ENCODE results near the gene CTIF. TPM values are rescaled to one million over a fixed set of nuclear protein-coding genes. Genes with fewer than 3 reads are reported as not detected.

The CTIF gene
- total RNA-seq, 4 donors from 2014 or later: 14.1 to 78.2 (median 18.4) TPM

DNA sequence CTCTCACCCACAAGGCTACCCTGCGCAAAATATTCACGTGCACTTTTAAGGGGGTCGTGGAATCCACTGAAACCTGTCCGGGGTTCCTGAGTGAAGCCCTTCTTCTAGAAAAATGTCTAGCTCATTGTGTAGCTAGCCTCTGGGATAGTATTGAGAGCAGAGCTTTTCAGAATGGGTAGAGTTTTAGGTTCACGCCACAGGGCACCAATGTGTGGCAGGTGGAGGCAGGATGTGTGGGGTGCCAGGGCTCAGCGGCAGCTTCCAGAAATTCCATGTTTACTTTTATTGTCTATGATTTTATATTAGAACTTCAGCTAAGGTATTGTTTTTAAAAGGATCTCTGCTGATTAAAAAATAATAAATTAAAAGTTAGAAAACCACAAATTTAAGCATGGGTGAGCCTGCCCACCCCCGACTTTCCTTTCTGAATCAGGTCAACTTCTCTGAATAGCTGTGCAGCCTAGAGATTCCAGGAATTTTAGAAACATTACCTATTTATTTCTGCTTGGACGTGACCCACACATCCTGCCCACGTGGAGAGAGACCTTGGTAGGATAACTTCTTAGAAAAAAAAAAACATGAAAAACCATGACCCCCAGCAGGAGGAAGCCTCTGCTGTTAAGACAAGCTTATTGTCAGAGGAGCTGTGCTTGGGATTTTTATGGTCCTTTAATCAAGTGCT is 163.7 kb downstream of the CTIF start:
- WGBS, 2 donors (ENCODE audit: low coverage in 1 of 2): 78 to 87% methylated on average over 5 to 9 of the region's 9 CpGs
- intact Hi-C loops (cut with DNase I; ENCODE audit: low total_unique reads) (no loop called here), in situ Hi-C loops (cut with MboI; ENCODE audit: low pct_ligation_motif_present in 1 of 4, low pct_unique_long_range_greater_than_20kb in 1 of 4, low sequenced_read_pairs in 3 of 4) (no loop called here)
- H3K27ac ChIP-seq: no peak overlapping the region
- H3K36me3 ChIP-seq: no peaks in the 10 kb centered on the region
- no peak overlapping the region for H3K4me3 ChIP-seq
- H3K9me3 ChIP-seq: no peaks in the 10 kb centered on the region
- DNase-seq: no peak
- H3K4me1 ChIP-seq: no peaks in the 10 kb centered on the region
- H3K27me3 ChIP-seq: no peaks in the 10 kb centered on the region
- TF ChIP-seq POLR2A (IDR thresholded peaks at IDR 0.05) (no peak), EP300 (IDR thresholded peaks at IDR 0.05; ENCODE audit: low read depth) (no peak), POLR2AphosphoS5 (IDR thresholded peaks at IDR 0.05) (no peak)
- TF ChIP-seq, protein P1, sequence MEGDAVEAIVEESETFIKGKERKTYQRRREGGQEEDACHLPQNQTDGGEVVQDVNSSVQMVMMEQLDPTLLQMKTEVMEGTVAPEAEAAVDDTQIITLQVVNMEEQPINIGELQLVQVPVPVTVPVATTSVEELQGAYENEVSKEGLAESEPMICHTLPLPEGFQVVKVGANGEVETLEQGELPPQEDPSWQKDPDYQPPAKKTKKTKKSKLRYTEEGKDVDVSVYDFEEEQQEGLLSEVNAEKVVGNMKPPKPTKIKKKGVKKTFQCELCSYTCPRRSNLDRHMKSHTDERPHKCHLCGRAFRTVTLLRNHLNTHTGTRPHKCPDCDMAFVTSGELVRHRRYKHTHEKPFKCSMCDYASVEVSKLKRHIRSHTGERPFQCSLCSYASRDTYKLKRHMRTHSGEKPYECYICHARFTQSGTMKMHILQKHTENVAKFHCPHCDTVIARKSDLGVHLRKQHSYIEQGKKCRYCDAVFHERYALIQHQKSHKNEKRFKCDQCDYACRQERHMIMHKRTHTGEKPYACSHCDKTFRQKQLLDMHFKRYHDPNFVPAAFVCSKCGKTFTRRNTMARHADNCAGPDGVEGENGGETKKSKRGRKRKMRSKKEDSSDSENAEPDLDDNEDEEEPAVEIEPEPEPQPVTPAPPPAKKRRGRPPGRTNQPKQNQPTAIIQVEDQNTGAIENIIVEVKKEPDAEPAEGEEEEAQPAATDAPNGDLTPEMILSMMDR (IDR thresholded peaks at IDR 0.05): no peak

DNA sequence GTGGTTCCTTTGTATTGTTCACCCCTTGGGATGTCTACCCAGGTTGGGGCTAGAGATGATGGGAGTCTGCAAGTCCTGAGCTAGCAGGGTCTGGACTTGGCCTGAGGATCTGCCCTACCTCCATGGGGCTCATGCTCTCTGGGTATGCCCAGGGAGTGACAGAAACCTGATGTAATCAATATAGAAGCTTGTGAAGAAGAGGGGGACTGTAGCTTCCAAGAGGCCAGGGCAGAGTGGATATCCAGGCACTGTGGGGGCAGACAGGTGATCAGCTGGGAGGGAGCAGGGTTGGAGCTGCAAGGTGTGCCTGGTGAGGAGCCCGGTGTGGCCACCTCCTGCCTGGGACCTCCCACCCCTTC is 164.2 kb downstream of the CTIF start:
- in situ Hi-C loops (cut with MboI; ENCODE audit: low pct_ligation_motif_present in 1 of 4, low pct_unique_long_range_greater_than_20kb in 1 of 4, low sequenced_read_pairs in 3 of 4): no loop called here
- Histone ChIP-seq H3K27me3 (no peaks in the 10 kb centered on the region), H3K4me3 (no peak overlapping the region), H3K9me3 (no peaks in the 10 kb centered on the region), H3K4me1 (no peaks in the 10 kb centered on the region), H3K36me3 (no peaks in the 10 kb centered on the region), H3K27ac (no peak overlapping the region)
- TF ChIP-seq, protein P1 (IDR thresholded peaks at IDR 0.05): no peak
- TF ChIP-seq POLR2A (IDR thresholded peaks at IDR 0.05) (no peak), EP300 (IDR thresholded peaks at IDR 0.05; ENCODE audit: low read depth) (no peak), POLR2AphosphoS5 (IDR thresholded peaks at IDR 0.05) (no peak)
- 91% methylated on average over 1 of the region's 1 CpG; no CpG with 5 or more reads in 1 of the 2 donors for WGBS, 2 donors (ENCODE audit: low coverage in 1 of 2)
- DNase-seq: no peak
- intact Hi-C loops (cut with DNase I; ENCODE audit: low total_unique reads): no loop called here

DNA sequence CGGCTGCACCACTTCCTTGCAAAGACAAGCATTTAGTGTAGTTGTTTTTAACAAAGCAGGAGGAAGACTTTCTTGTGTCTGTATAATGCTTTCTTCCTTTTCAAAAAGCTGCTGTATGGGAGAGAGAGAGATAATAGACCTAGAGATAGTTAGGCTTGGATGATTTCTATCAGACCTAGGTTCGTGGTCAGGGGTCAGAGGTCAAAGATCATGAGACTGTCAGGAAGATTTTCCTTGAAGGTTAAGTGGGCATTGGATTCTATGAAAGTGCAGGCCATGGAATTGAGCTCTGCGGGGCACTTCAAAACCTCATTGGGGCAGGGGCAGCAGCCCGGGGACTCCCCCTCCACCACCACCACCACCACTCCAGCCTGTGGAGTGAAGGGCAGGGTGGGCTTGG is 164.6 kb downstream of the CTIF start:
- no peak overlapping the region for H3K4me3 ChIP-seq
- no peak for DNase-seq
- TF ChIP-seq EP300 (IDR thresholded peaks at IDR 0.05; ENCODE audit: low read depth) (no peak), POLR2A (IDR thresholded peaks at IDR 0.05) (no peak), POLR2AphosphoS5 (IDR thresholded peaks at IDR 0.05) (no peak)
- TF ChIP-seq, protein P1 (IDR thresholded peaks at IDR 0.05): no peak
- no peaks in the 10 kb centered on the region for H3K9me3 ChIP-seq
- no peaks in the 10 kb centered on the region for H3K36me3 ChIP-seq
- WGBS, 2 donors (ENCODE audit: low coverage in 1 of 2): 29 to 78% methylated on average over 1 to 4 of the region's 4 CpGs
- intact Hi-C loops (cut with DNase I; ENCODE audit: low total_unique reads) (no loop called here), in situ Hi-C loops (cut with MboI; ENCODE audit: low pct_ligation_motif_present in 1 of 4, low pct_unique_long_range_greater_than_20kb in 1 of 4, low sequenced_read_pairs in 3 of 4) (no loop called here)
- no peaks in the 10 kb centered on the region for H3K27me3 ChIP-seq
- no peak overlapping the region for H3K27ac ChIP-seq
- H3K4me1 ChIP-seq: no peaks in the 10 kb centered on the region

DNA sequence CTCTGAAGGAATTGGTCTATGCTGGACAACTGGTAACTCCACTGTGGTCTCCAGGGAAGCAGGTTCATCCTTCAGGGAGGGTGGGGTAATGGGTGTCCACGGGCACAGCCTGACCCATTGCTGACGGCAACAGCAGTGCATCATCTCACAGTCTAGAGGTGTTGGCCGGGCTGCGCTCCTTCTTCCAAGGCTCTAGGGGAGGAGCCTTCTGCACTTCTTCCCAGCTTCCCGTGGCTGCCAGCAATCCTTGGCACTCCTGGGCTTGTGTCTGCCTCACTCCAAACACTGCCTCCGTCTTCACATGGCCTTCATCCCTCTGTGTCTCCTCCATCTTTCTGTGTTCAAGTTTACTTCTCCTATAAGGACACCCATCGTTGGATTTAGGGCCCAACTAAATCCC is 166.2 kb downstream of the CTIF start:
- no peaks in the 10 kb centered on the region for H3K9me3 ChIP-seq
- no peak for TF ChIP-seq POLR2A (IDR thresholded peaks at IDR 0.05)
- TF ChIP-seq, protein P1 (IDR thresholded peaks at IDR 0.05): no peak
- TF ChIP-seq EP300 (IDR thresholded peaks at IDR 0.05; ENCODE audit: low read depth): no peak
- TF ChIP-seq POLR2AphosphoS5 (IDR thresholded peaks at IDR 0.05): no peak
- WGBS, 2 donors (ENCODE audit: low coverage in 1 of 2): 65 to 85% methylated on average over 3 to 7 of the region's 7 CpGs
- in situ Hi-C loops (cut with MboI; ENCODE audit: low pct_ligation_motif_present in 1 of 4, low pct_unique_long_range_greater_than_20kb in 1 of 4, low sequenced_read_pairs in 3 of 4): no loop called here
- intact Hi-C loops (cut with DNase I; ENCODE audit: low total_unique reads): no loop called here
- H3K4me3 ChIP-seq: no peak overlapping the region
- no peak overlapping the region for H3K27ac ChIP-seq
- H3K27me3 ChIP-seq: no peaks in the 10 kb centered on the region
- H3K36me3 ChIP-seq: no peaks in the 10 kb centered on the region
- no peak for DNase-seq
- no peaks in the 10 kb centered on the region for H3K4me1 ChIP-seq

Measured in transverse colon (tissue), 4 donors.